CD8-positive, alpha-beta memory T cell (primary cell): Measurements from ENCODE around the gene SUPT4H1. TPM values are rescaled to one million over a fixed set of nuclear protein-coding genes. Genes with fewer than 3 reads are reported as not detected.

Source experiments
- CTCF ChIA-PET: fragments of 350-600 bp; sonication (Branson Sonifier 250); formaldehyde crosslinking; loops from one replicate; lab custom pipeline; 2021; ENCODE audit warnings: antibody characterized with exemption; lab: Charles Lee
- POLR2A ChIA-PET: fragments of 350-600 bp; sonication (Branson Sonifier 250); formaldehyde crosslinking; loops from one replicate; lab custom pipeline; 2021; ENCODE audit warnings: antibody characterized with exemption; lab: Charles Lee
- DNase-seq, 5 donors: peaks; one replicate each; pipeline versions ENCODE4 v3.0.0 to v3.0.0-alpha.2; 2020 to 2022; ENCODE audit warnings: mixed read lengths in 1 of 5
- H3K27ac ChIP-seq: one replicate; pipeline ENCODE4 v1.7.0; 2013; ENCODE audit warnings: low read depth, mild to moderate bottlenecking, low read length, moderate library complexity
- H3K27me3 ChIP-seq: 2 replicates; pipeline ENCODE4 v1.7.0; 2013; ENCODE audit warnings: low read length, mild to moderate bottlenecking; ENCODE audit not compliant: insufficient read depth, poor library complexity, severe bottlenecking
- H3K36me3 ChIP-seq: 2 replicates; pipeline ENCODE4 v1.7.0; 2013; ENCODE audit warnings: mild to moderate bottlenecking, low read length, moderate library complexity; ENCODE audit not compliant: insufficient read depth
- H3K4me1 ChIP-seq: 2 replicates; pipeline ENCODE4 v1.7.0; 2013; ENCODE audit warnings: mild to moderate bottlenecking, low read length, moderate library complexity; ENCODE audit not compliant: insufficient read depth
- H3K4me3 ChIP-seq: 2 replicates; pipeline ENCODE4 v1.7.0; 2013; ENCODE audit warnings: mild to moderate bottlenecking, low read length
- H3K9me3 ChIP-seq: 2 replicates; pipeline ENCODE4 v1.7.0; 2013; ENCODE audit warnings: mild to moderate bottlenecking, low read length
- H3K27ac Mint-ChIP-seq, 8 donors: one replicate each; pipeline ENCODE4 v1.8.0; 2020 to 2021; ENCODE audit warnings: mixed read lengths in 8 of 8, mild to moderate bottlenecking in 6 of 8, inconsistent platforms in 3 of 8, moderate library complexity in 3 of 8
- H3K27me3 Mint-ChIP-seq, 2 donors: one replicate each; pipeline ENCODE4 v1.8.0; 2020 to 2021; ENCODE audit warnings: mixed read lengths in 2 of 2, mild to moderate bottlenecking in 1 of 2, moderate library complexity in 1 of 2
- H3K36me3 Mint-ChIP-seq, 3 donors: one replicate each; pipeline ENCODE4 v1.8.0; 2020 to 2021; ENCODE audit warnings: mixed read lengths in 3 of 3, inconsistent platforms in 1 of 3, mild to moderate bottlenecking in 1 of 3
- H3K4me1 Mint-ChIP-seq, 3 donors: one replicate each; pipeline ENCODE4 v1.8.0; 2020 to 2021; ENCODE audit warnings: mixed read lengths in 3 of 3, inconsistent platforms in 1 of 3, mild to moderate bottlenecking in 1 of 3
- H3K4me3 Mint-ChIP-seq, 7 donors: one replicate each; pipeline ENCODE4 v1.8.0; 2020 to 2021; ENCODE audit warnings: mixed read lengths in 7 of 7, mild to moderate bottlenecking in 6 of 7, moderate library complexity in 4 of 7, inconsistent platforms in 2 of 7
- H3K9me3 Mint-ChIP-seq, 5 donors: one replicate each; pipeline ENCODE4 v1.8.0; 2020 to 2022; ENCODE audit warnings: mixed read lengths in 5 of 5, mild to moderate bottlenecking in 3 of 5, moderate library complexity in 2 of 5, inconsistent platforms in 1 of 5
- polyA plus RNA-seq: library from polyadenylated mRNA; unstranded; fragments of 300-500 nt; fragmentation: Illumina TruSeq; gene quantifications from one replicate; pipeline ENCODE4 v1.2.3, GENCODE V29; 2021
- total RNA-seq, 2 experiments: library from RNA; stranded (reverse); gene quantifications; one replicate each; pipeline ENCODE4 v1.2.3, GENCODE V29; 2021

SUPT4H1 gene
- total and polyA plus RNA-seq, 3 experiments from 2014 or later: 97.5 to 149 (median 145) TPM

- H3K27ac ChIP-seq: no peak overlapping the region
- no peaks in the 10 kb centered on the region for H3K36me3 ChIP-seq
- Mint-ChIP-seq H3K9me3 (no peaks in the 10 kb centered on the region), H3K4me1 (peaks cover 23 to 38% (median 37%) of the 10 kb centered on the region in 3 donors), H3K27ac (peak overlapping the region in 3 of 8 donors; percentile 17 to 80 (median 36)), H3K27me3 (no peaks in the 10 kb centered on the region), H3K4me3 (no peak overlapping the region), H3K36me3 (peaks cover 0 to 9% (median 2%) of the 10 kb centered on the region in 3 donors)
- no peaks in the 10 kb centered on the region for H3K27me3 ChIP-seq
- CTCF ChIA-PET: interaction anchor here (1.0 kb wide), 1 partner anchor 11 kb away, joined by 3 read pairs; no protein-coding TSS in a partner anchor
- POLR2A ChIA-PET: interaction anchor here (1.4 kb wide), 1 partner anchor 20 kb away, joined by 5 read pairs; the partner anchor contains the start of gene SUPT4H1
- H3K9me3 ChIP-seq: no peaks in the 10 kb centered on the region
- no peak overlapping the region for H3K4me3 ChIP-seq
- no peak for DNase-seq
- H3K4me1 ChIP-seq: peaks cover 11% of the 10 kb centered on the region
Observed at GRCh38 chr17:58373003-58373402, 21.0 kb upstream of the SUPT4H1 start.

DNA sequence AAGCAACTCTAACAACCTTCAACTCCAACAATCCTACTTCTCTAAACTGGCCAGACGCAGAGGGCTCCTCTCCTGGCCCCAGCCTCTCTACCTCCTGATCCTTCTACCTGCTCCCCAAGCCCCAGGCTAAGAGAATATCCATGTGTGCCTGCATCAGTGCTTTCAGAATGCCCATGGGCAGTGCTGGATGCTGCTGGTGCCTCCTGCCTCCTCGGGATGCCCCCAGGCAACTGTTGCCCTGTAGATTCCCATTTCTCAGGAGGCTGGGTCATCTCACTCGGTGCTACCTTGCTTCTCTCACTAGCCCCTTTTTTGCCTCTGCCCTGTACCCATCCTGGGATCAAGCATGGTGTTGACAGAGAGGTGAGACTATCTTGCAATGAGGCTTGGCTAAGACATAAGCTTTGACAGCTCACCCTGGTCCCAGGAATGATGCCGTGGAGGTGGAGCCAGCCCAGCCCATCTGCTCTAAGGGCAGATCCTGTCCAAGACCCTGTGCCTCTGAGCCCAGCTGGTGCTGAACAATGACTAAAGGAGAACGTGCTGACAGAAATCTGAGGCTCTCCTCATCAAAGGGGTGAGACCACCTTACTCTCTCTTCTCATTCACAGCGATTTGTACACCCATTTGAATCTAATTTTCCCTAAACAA is 19.4 kb upstream of the SUPT4H1 start:
- peak overlapping the region in 5 of 8 donors; percentile 31 to 80 (median 55) for H3K27ac Mint-ChIP-seq
- H3K4me3 Mint-ChIP-seq: peak overlapping the region in 1 of 7 donors; percentile 41
- CTCF ChIA-PET: no interaction called here
- no peaks in the 10 kb centered on the region for H3K9me3 Mint-ChIP-seq
- peaks cover 8% of the 10 kb centered on the region for H3K4me1 ChIP-seq
- H3K27me3 Mint-ChIP-seq: no peaks in the 10 kb centered on the region
- H3K9me3 ChIP-seq: no peaks in the 10 kb centered on the region
- no peaks in the 10 kb centered on the region for H3K27me3 ChIP-seq
- POLR2A ChIA-PET: interaction anchor here (1.4 kb wide), 1 partner anchor 19 kb away, joined by 5 read pairs; the partner anchor contains the start of gene SUPT4H1
- no peak for DNase-seq
- H3K36me3 ChIP-seq: no peaks in the 10 kb centered on the region
- H3K4me1 Mint-ChIP-seq: peaks cover 23 to 41% (median 38%) of the 10 kb centered on the region in 3 donors
- H3K36me3 Mint-ChIP-seq: peaks cover 0 to 9% (median 2%) of the 10 kb centered on the region in 3 donors
- no peak overlapping the region for H3K27ac ChIP-seq
- no peak overlapping the region for H3K4me3 ChIP-seq

DNA sequence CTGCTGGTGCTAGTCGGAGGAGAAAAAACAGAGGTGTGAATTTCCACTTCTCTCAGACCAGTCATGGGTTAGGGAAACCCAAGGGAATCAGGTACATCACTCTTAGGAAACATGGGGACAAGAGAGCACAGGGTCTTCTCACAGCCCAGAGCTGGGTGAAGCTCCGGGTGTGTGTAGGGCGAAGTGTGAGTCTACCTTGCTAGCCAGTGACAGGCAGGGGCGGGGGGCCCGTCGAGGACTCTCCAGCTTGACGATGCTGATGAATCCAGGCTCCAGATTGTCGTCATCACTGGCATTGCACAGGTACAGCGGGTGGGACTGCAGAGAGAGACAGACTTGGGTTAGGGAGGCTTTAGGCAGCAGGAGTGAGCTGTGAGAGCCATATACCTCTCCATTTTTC is 18.7 kb upstream of the SUPT4H1 start:
- DNase-seq: no peak
- POLR2A ChIA-PET: no interaction called here
- no peaks in the 10 kb centered on the region for H3K9me3 ChIP-seq

DNA sequence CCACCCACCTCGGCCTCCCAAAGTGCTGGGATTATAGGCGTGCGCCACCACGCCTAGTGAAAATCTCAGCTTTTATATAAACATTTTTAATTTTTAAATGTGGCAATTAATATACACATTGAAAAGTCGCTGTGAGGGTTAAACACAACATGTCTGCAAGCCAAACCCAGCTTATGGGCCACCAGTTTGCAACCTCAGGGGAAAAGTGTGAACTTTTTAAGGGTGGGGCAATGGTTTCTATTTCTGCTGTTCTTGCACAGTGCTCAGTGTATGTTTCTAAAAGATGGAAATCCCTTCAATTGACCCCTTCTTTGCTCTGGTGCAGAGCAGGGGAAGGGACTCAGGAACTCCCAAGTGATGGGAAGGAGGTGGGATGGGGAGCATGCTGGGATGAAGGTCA is 18.3 kb upstream of the SUPT4H1 start:
- H3K27ac Mint-ChIP-seq: peak overlapping the region in 7 of 8 donors; percentile 23 to 94 (median 57)
- Histone ChIP-seq H3K36me3 (no peaks in the 10 kb centered on the region), H3K4me3 (no peak overlapping the region), H3K27ac (no peak overlapping the region), H3K27me3 (no peaks in the 10 kb centered on the region), H3K4me1 (peaks cover 13% of the 10 kb centered on the region), H3K9me3 (no peaks in the 10 kb centered on the region)
- POLR2A ChIA-PET: no interaction called here
- CTCF ChIA-PET: interaction anchor here (1.2 to 1.9 kb wide), 4 partner anchors 18 to 66 kb away, joined by 3 to 11 read pairs (median 6); partner anchors contain the start of gene SUPT4H1
- H3K27me3 Mint-ChIP-seq: no peaks in the 10 kb centered on the region
- no peak for DNase-seq
- peaks cover 23 to 45% (median 38%) of the 10 kb centered on the region in 3 donors for H3K4me1 Mint-ChIP-seq
- H3K9me3 Mint-ChIP-seq: no peaks in the 10 kb centered on the region
- H3K4me3 Mint-ChIP-seq: peak overlapping the region in 6 of 7 donors; percentile 65 to 76 (median 69)
- H3K36me3 Mint-ChIP-seq: peaks cover 0 to 9% (median 2%) of the 10 kb centered on the region in 3 donors

More for the DNA sequence above, 18.7 kb upstream of the SUPT4H1 start:
- Histone ChIP-seq H3K27ac (no peak overlapping the region), H3K4me3 (no peak overlapping the region), H3K4me1 (peaks cover 13% of the 10 kb centered on the region), H3K27me3 (no peaks in the 10 kb centered on the region), H3K36me3 (no peaks in the 10 kb centered on the region)
- H3K27ac Mint-ChIP-seq: peak overlapping the region in 7 of 8 donors; percentile 23 to 94 (median 57)
- peaks cover 23 to 45% (median 38%) of the 10 kb centered on the region in 3 donors for H3K4me1 Mint-ChIP-seq
- peaks cover 0 to 9% (median 2%) of the 10 kb centered on the region in 3 donors for H3K36me3 Mint-ChIP-seq
- no peaks in the 10 kb centered on the region for H3K9me3 Mint-ChIP-seq
- CTCF ChIA-PET: interaction anchor here (1.8 to 1.9 kb wide), 2 partner anchors 19 to 53 kb away, joined by 6 to 11 read pairs; partner anchors contain the start of gene SUPT4H1
- H3K4me3 Mint-ChIP-seq: peak overlapping the region in 6 of 7 donors; percentile 65 to 76 (median 69)
- H3K27me3 Mint-ChIP-seq: no peaks in the 10 kb centered on the region

DNA sequence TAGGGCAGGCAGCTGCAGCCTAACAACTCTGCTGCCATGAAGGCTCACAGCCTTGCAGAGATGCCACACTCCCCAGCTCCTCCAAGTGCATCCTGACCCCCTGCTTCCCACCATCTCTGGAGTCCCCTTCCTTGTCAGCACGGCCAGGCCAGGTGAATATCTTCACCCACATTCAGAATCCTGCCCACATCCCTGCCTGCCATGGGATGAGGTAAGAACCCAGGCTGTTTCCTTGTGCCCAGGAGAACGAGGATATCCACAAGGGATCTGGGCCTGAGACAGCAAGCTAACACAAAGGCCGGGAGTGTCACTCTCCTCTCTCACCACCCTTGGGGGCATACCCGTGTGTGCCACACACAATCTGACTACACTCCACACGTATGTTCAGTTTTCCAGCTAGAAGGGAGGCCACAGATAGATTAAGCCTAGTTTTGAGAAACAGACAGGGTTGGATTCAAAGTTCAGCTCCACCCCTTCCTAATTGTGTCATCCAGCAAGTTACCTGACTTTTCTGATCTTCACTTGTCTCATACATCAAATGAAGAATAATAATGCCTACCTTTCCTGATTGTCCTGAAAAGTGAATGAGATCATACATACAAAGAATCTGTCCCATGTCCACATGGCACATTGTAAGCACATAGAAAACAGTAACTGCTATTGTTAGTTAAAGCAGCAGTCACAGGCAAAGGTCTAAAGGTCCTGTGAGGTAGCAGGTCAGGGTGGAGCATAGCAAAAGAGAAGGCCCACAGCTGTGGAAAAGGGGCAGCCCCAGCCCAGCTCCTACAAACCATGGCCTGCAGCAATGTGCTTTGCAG is 17.4 kb upstream of the SUPT4H1 start:
- no peak overlapping the region for H3K27ac ChIP-seq

DNA sequence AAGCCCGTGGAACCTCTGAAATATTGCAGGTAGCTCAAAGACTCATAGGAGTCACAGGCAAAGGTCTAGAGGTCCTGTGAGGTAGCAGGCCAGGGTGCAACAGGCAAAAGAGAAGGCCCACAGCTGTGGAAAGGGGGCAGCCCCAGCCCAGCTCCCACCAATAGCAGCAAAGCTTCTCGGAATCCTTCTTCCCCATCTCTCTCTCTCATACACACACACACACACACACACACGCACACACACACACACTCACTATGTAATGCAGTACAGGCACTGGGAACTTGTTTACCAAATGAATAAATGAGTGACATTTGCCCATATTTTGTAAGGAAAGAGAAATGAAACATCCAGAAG is 16.8 kb upstream of the SUPT4H1 start:
- DNase-seq: no peak
- Mint-ChIP-seq H3K9me3 (no peaks in the 10 kb centered on the region), H3K36me3 (peaks cover 0 to 8% (median 2%) of the 10 kb centered on the region in 3 donors), H3K27me3 (no peaks in the 10 kb centered on the region), H3K4me3 (peak overlapping the region in 2 of 7 donors; percentile 27 to 53), H3K27ac (peak overlapping the region in 4 of 8 donors; percentile 38 to 83 (median 76)), H3K4me1 (peaks cover 25 to 45% (median 38%) of the 10 kb centered on the region in 3 donors)
- H3K27ac ChIP-seq: no peak overlapping the region
- H3K9me3 ChIP-seq: no peaks in the 10 kb centered on the region
- POLR2A ChIA-PET: no interaction called here
- CTCF ChIA-PET: interaction anchor here (1.3 to 1.9 kb wide), 3 partner anchors 17 to 51 kb away, joined by 3 to 11 read pairs (median 6); partner anchors contain the start of gene SUPT4H1
- H3K36me3 ChIP-seq: no peaks in the 10 kb centered on the region
- H3K4me1 ChIP-seq: peaks cover 13% of the 10 kb centered on the region
- H3K27me3 ChIP-seq: no peaks in the 10 kb centered on the region
- H3K4me3 ChIP-seq: no peak overlapping the region

More for the DNA sequence above, 17.4 kb upstream of the SUPT4H1 start:
- Mint-ChIP-seq H3K9me3 (no peaks in the 10 kb centered on the region), H3K4me3 (peak overlapping the region in 4 of 7 donors; percentile 27 to 88 (median 55)), H3K27ac (peak overlapping the region in 7 of 8 donors; percentile 13 to 83 (median 70)), H3K27me3 (no peaks in the 10 kb centered on the region), H3K4me1 (peaks cover 23 to 45% (median 38%) of the 10 kb centered on the region in 3 donors), H3K36me3 (peaks cover 0 to 9% (median 2%) of the 10 kb centered on the region in 3 donors)
- Histone ChIP-seq H3K9me3 (no peaks in the 10 kb centered on the region), H3K27me3 (no peaks in the 10 kb centered on the region), H3K4me3 (no peak overlapping the region), H3K36me3 (no peaks in the 10 kb centered on the region), H3K4me1 (peaks cover 13% of the 10 kb centered on the region)
- CTCF ChIA-PET: interaction anchor here (1.2 to 1.9 kb wide), 4 partner anchors 17 to 65 kb away, joined by 3 to 11 read pairs (median 6); partner anchors contain the start of gene SUPT4H1
- no peak for DNase-seq
- POLR2A ChIA-PET: no interaction called here

DNA sequence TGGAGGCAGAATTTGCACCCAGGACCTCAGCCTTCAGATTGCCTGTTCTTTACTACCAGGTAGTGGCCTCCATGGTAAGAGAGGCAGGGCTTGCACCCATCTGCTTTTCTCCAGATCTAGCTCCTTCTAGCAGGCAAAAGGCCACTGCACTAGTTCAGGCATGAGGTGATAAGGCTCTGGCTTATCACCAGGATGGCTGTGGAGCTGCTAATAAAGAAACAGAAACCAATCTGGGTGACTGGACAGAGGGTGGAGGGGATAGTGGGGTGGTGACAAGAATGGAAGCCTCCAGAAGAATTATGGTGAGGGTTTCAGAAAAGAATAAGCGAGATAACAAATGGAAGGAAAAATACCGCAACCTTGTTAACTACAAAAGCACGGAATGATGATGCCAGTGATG is 15.5 kb upstream of the SUPT4H1 start:
- Histone ChIP-seq H3K4me3 (no peak overlapping the region), H3K27ac (no peak overlapping the region), H3K27me3 (no peaks in the 10 kb centered on the region), H3K4me1 (peaks cover 13% of the 10 kb centered on the region), H3K9me3 (no peaks in the 10 kb centered on the region), H3K36me3 (no peaks in the 10 kb centered on the region)
- peaks cover 0 to 12% (median 2%) of the 10 kb centered on the region in 3 donors for H3K36me3 Mint-ChIP-seq
- peaks cover 0 to 1% of the 10 kb centered on the region in 2 donors for H3K27me3 Mint-ChIP-seq
- H3K9me3 Mint-ChIP-seq: no peaks in the 10 kb centered on the region
- ChIA-PET POLR2A (no interaction called here), CTCF (no interaction called here)
- H3K27ac Mint-ChIP-seq: peak overlapping the region in 1 of 8 donors; percentile 47
- H3K4me1 Mint-ChIP-seq: peaks cover 24 to 42% (median 35%) of the 10 kb centered on the region in 3 donors
- H3K4me3 Mint-ChIP-seq: no peak overlapping the region
- DNase-seq: no peak
